HG03196 (cell line): ENCODE results near the gene FAAP100.

Source experiments
- ATAC-seq: cut with Tn5 transposase; IDR thresholded peaks from one replicate; pipeline ENCODE4 v1.9.1; 2021; ENCODE audit not compliant: unreplicated experiment

Gene FAAP100

GRCh38 chr17:81513372-81513752 is 38.8 kb downstream of the FAAP100 start:
- ATAC-seq: no peak

- peak; percentile 42 for ATAC-seq
Observed at GRCh38 chr17:81512562-81513371, 39.4 kb downstream of the FAAP100 start, which contains the start of gene ACTG1. Gene ACTG1 (minus strand): TSS chr17:81512799. CDS start chr17:81512354, 445 bp downstream.

GRCh38 chr17:81511804-81512561 is 40.2 kb downstream of the FAAP100 start:
- no peak for ATAC-seq

- ATAC-seq: no peak
Observed at GRCh38 chr17:81511554-81511803, 40.7 kb downstream of the FAAP100 start.

- no peak for ATAC-seq
Observed at GRCh38 chr17:81510785-81511553, 41.2 kb downstream of the FAAP100 start.

GRCh38 chr17:81509972-81510784 is 42.0 kb downstream of the FAAP100 start:
- no peak for ATAC-seq

GRCh38 chr17:81509207-81509971 is 42.8 kb downstream of the FAAP100 start:
- ATAC-seq: no peak

GRCh38 chr17:81508639-81509206 is 43.4 kb downstream of the FAAP100 start:
- ATAC-seq: no peak

- no peak for ATAC-seq
Observed at GRCh38 chr17:81503619-81504018, 48.5 kb downstream of the FAAP100 start.

GRCh38 chr17:81502471-81503017 is 49.6 kb downstream of the FAAP100 start:
- no peak for ATAC-seq

- no peak for ATAC-seq
Observed at GRCh38 chr17:81500047-81500446, 52.1 kb downstream of the FAAP100 start.

GRCh38 chr17:81499601-81499970 is 52.6 kb downstream of the FAAP100 start:
- no peak for ATAC-seq

- no peak for ATAC-seq
Observed at GRCh38 chr17:81498953-81499600, 53.1 kb downstream of the FAAP100 start.

- no peak for ATAC-seq
Observed at GRCh38 chr17:81494626-81495377, 57.4 kb downstream of the FAAP100 start.

GRCh38 chr17:81493198-81494038 is 58.7 kb downstream of the FAAP100 start:
- ATAC-seq: no peak

- no peak for ATAC-seq
Observed at GRCh38 chr17:81492706-81493105, 59.4 kb downstream of the FAAP100 start.

GRCh38 chr17:81492202-81492601 is 60.0 kb downstream of the FAAP100 start:
- ATAC-seq: no peak
